IgD-negative memory B cell (primary cell): ENCODE measurements around the gene EPB41L2. TPM values are rescaled to one million over a fixed set of nuclear protein-coding genes. Genes with fewer than 3 reads are reported as not detected.
A peak's percentile ranks its signal among the peaks of the same experiment; 100 is the strongest.
"Not testable (repeated sequence)": the region's sequence is repeated elsewhere in the genome, so short reads cannot be mapped to it uniquely, and the experiment has no call there.

ENCODE experiments used
- H3K27ac Mint-ChIP-seq, 3 donors: one replicate each; pipeline ENCODE4 v1.8.0; 2020 to 2022; ENCODE audit warnings: mild to moderate bottlenecking in 3 of 3, mixed read lengths in 3 of 3, moderate library complexity in 1 of 3
- H3K27me3 Mint-ChIP-seq: one replicate; pipeline ENCODE4 v1.8.0; 2021; ENCODE audit warnings: mixed read lengths
- H3K36me3 Mint-ChIP-seq: one replicate; pipeline ENCODE4 v1.8.0; 2020; ENCODE audit warnings: mild to moderate bottlenecking, mixed read lengths
- H3K4me1 Mint-ChIP-seq, 3 donors: one replicate each; pipeline ENCODE4 v1.8.0; 2020 to 2022; ENCODE audit warnings: mixed read lengths in 3 of 3, mild to moderate bottlenecking in 1 of 3
- H3K4me3 Mint-ChIP-seq, 4 donors: one replicate each; pipeline ENCODE4 v1.8.0; 2020 to 2022; ENCODE audit warnings: mild to moderate bottlenecking in 4 of 4, mixed read lengths in 4 of 4, moderate library complexity in 3 of 4
- H3K9me3 Mint-ChIP-seq, 3 donors: one replicate each; pipeline ENCODE4 v1.8.0; 2020 to 2021; ENCODE audit warnings: mixed read lengths in 3 of 3, mild to moderate bottlenecking in 1 of 3
- polyA plus RNA-seq: library from polyadenylated mRNA; unstranded; fragments of 300-500 nt; fragmentation: Illumina TruSeq; gene quantifications from one replicate; pipeline ENCODE4 v1.2.3, GENCODE V29; 2021

The EPB41L2 gene
- polyA plus RNA-seq, 1 donor from 2014 or later, result 21.2 TPM

GRCh38 chr6:130996635-130997034, 66.4 kb downstream of the EPB41L2 start:
- Mint-ChIP-seq H3K9me3 (no peaks in the 10 kb centered on the region), H3K4me3 (no peak overlapping the region), H3K4me1 (peaks cover 5 to 12% (median 6%) of the 10 kb centered on the region in 3 donors), H3K36me3 (no peaks in the 10 kb centered on the region), H3K27ac (no peak overlapping the region), H3K27me3 (no peaks in the 10 kb centered on the region)

- H3K27ac Mint-ChIP-seq, result peak overlapping the region in 2 of 3 donors; percentile 17 to 29
- H3K36me3 Mint-ChIP-seq, result no peaks in the 10 kb centered on the region
- peaks cover 5 to 14% (median 5%) of the 10 kb centered on the region in 3 donors for H3K4me1 Mint-ChIP-seq
- no peaks in the 10 kb centered on the region for H3K27me3 Mint-ChIP-seq
- no peak overlapping the region for H3K4me3 Mint-ChIP-seq
- no peaks in the 10 kb centered on the region for H3K9me3 Mint-ChIP-seq
Measured at GRCh38 chr6:130995783-130996447, 67.1 kb downstream of the EPB41L2 start.

GRCh38 chr6:130994319-130995097, 68.5 kb downstream of the EPB41L2 start:
- no peaks in the 10 kb centered on the region for H3K9me3 Mint-ChIP-seq
- peaks cover 5 to 10% (median 5%) of the 10 kb centered on the region in 3 donors for H3K4me1 Mint-ChIP-seq
- peak overlapping the region in 1 of 3 donors; percentile 33 for H3K27ac Mint-ChIP-seq
- H3K36me3 Mint-ChIP-seq, result no peaks in the 10 kb centered on the region
- H3K4me3 Mint-ChIP-seq, result no peak overlapping the region
- H3K27me3 Mint-ChIP-seq, result no peaks in the 10 kb centered on the region

- no peaks in the 10 kb centered on the region for H3K9me3 Mint-ChIP-seq
- H3K27ac Mint-ChIP-seq, result no peak overlapping the region
- peaks cover 3 to 8% (median 3%) of the 10 kb centered on the region in 3 donors for H3K4me1 Mint-ChIP-seq
- H3K36me3 Mint-ChIP-seq, result no peaks in the 10 kb centered on the region
- no peak overlapping the region for H3K4me3 Mint-ChIP-seq
- no peaks in the 10 kb centered on the region for H3K27me3 Mint-ChIP-seq
Measured at GRCh38 chr6:130993292-130993765, 69.7 kb downstream of the EPB41L2 start.

GRCh38 chr6:130991422-130992137, 71.5 kb downstream of the EPB41L2 start:
- peaks cover 0 to 5% (median 3%) of the 10 kb centered on the region in 3 donors for H3K4me1 Mint-ChIP-seq
- no peak overlapping the region for H3K4me3 Mint-ChIP-seq
- no peaks in the 10 kb centered on the region for H3K9me3 Mint-ChIP-seq
- no peaks in the 10 kb centered on the region for H3K36me3 Mint-ChIP-seq
- H3K27ac Mint-ChIP-seq, result no peak overlapping the region
- no peaks in the 10 kb centered on the region for H3K27me3 Mint-ChIP-seq

GRCh38 chr6:130987539-130987938, 75.5 kb downstream of the EPB41L2 start:
- peaks cover 3 to 15% (median 8%) of the 10 kb centered on the region in 3 donors for H3K4me1 Mint-ChIP-seq
- not testable (repeated sequence) for H3K27ac Mint-ChIP-seq, H3K4me3 Mint-ChIP-seq, H3K27me3 Mint-ChIP-seq, H3K36me3 Mint-ChIP-seq
- peaks cover 0 to 16% (median 9%) of the 10 kb centered on the region in 3 donors for H3K9me3 Mint-ChIP-seq

- peaks cover 0 to 16% (median 9%) of the 10 kb centered on the region in 3 donors for H3K9me3 Mint-ChIP-seq
- no peaks in the 10 kb centered on the region for H3K36me3 Mint-ChIP-seq
- no peak overlapping the region for H3K4me3 Mint-ChIP-seq
- no peak overlapping the region for H3K27ac Mint-ChIP-seq
- H3K27me3 Mint-ChIP-seq, result no peaks in the 10 kb centered on the region
- peaks cover 6 to 19% (median 14%) of the 10 kb centered on the region in 3 donors for H3K4me1 Mint-ChIP-seq
Measured at GRCh38 chr6:130985115-130985514, 77.9 kb downstream of the EPB41L2 start.

- Mint-ChIP-seq H3K27ac (no peak overlapping the region), H3K9me3 (peaks cover 0 to 16% (median 9%) of the 10 kb centered on the region in 3 donors), H3K4me1 (peaks cover 8 to 21% (median 19%) of the 10 kb centered on the region in 3 donors), H3K27me3 (no peaks in the 10 kb centered on the region), H3K4me3 (no peak overlapping the region), H3K36me3 (peaks cover under 1% of the 10 kb centered on the region)
Measured at GRCh38 chr6:130982941-130983456, 80.0 kb downstream of the EPB41L2 start.

- Mint-ChIP-seq H3K4me3 (no peak overlapping the region), H3K9me3 (peaks cover 0 to 16% (median 9%) of the 10 kb centered on the region in 3 donors), H3K27me3 (no peaks in the 10 kb centered on the region), H3K4me1 (peaks cover 8 to 25% (median 23%) of the 10 kb centered on the region in 3 donors), H3K27ac (no peak overlapping the region), H3K36me3 (peaks cover 1% of the 10 kb centered on the region)
Measured at GRCh38 chr6:130982135-130982534, 80.9 kb downstream of the EPB41L2 start.

- Mint-ChIP-seq H3K4me3 (no peak overlapping the region), H3K36me3 (peaks cover 1% of the 10 kb centered on the region), H3K9me3 (peaks cover 0 to 16% (median 9%) of the 10 kb centered on the region in 3 donors), H3K27ac (no peak overlapping the region), H3K27me3 (no peaks in the 10 kb centered on the region), H3K4me1 (peaks cover 5 to 25% (median 22%) of the 10 kb centered on the region in 3 donors)
Measured at GRCh38 chr6:130981409-130981808, 81.6 kb downstream of the EPB41L2 start.

- Mint-ChIP-seq H3K36me3 (peaks cover 1% of the 10 kb centered on the region), H3K4me3 (no peak overlapping the region), H3K4me1 (peaks cover 5 to 22% (median 18%) of the 10 kb centered on the region in 3 donors), H3K27ac (no peak overlapping the region), H3K9me3 (peaks cover 0 to 8% (median 7%) of the 10 kb centered on the region in 3 donors), H3K27me3 (no peaks in the 10 kb centered on the region)
Measured at GRCh38 chr6:130980310-130981032, 82.6 kb downstream of the EPB41L2 start.

GRCh38 chr6:130978660-130979396, 84.2 kb downstream of the EPB41L2 start:
- Mint-ChIP-seq H3K9me3 (peaks cover 0 to 3% (median 0%) of the 10 kb centered on the region in 3 donors), H3K36me3 (peaks cover 3% of the 10 kb centered on the region), H3K4me3 (no peak overlapping the region), H3K27me3 (no peaks in the 10 kb centered on the region), H3K27ac (no peak overlapping the region), H3K4me1 (peaks cover 5 to 20% (median 18%) of the 10 kb centered on the region in 3 donors)

GRCh38 chr6:130978180-130978579, 84.9 kb downstream of the EPB41L2 start:
- H3K27me3 Mint-ChIP-seq, result no peaks in the 10 kb centered on the region
- no peak overlapping the region for H3K4me3 Mint-ChIP-seq
- H3K9me3 Mint-ChIP-seq, result peaks cover 0 to 5% (median 0%) of the 10 kb centered on the region in 3 donors
- peaks cover 3% of the 10 kb centered on the region for H3K36me3 Mint-ChIP-seq
- no peak overlapping the region for H3K27ac Mint-ChIP-seq
- peaks cover 5 to 22% (median 17%) of the 10 kb centered on the region in 3 donors for H3K4me1 Mint-ChIP-seq
